ENCODE measurements around the gene LDLRAD4.

DNA sequence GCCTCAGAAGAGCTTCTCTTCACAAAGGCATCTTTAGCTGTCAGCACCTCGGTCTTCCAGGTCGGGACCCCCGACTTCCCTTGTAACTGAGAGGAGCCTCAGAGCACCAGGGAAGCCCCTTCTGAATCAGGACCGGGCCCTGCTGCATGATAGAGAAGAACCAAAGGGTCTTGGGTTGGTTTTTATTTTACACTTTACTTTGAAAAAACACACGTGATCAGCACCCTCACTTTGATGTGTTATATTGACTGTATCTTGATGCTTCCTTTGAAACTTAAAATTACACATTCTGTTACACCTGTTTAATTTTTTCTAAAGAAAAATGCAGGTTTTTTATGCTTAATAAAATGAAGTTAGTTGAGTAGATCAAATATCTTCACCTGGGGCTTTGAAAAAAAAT is 305.5 kb downstream of the LDLRAD4 start:
- TF ChIP-seq, protein P1, sequence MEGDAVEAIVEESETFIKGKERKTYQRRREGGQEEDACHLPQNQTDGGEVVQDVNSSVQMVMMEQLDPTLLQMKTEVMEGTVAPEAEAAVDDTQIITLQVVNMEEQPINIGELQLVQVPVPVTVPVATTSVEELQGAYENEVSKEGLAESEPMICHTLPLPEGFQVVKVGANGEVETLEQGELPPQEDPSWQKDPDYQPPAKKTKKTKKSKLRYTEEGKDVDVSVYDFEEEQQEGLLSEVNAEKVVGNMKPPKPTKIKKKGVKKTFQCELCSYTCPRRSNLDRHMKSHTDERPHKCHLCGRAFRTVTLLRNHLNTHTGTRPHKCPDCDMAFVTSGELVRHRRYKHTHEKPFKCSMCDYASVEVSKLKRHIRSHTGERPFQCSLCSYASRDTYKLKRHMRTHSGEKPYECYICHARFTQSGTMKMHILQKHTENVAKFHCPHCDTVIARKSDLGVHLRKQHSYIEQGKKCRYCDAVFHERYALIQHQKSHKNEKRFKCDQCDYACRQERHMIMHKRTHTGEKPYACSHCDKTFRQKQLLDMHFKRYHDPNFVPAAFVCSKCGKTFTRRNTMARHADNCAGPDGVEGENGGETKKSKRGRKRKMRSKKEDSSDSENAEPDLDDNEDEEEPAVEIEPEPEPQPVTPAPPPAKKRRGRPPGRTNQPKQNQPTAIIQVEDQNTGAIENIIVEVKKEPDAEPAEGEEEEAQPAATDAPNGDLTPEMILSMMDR (IDR thresholded peaks at IDR 0.05), result no peak
- TF ChIP-seq FOXM1 (IDR thresholded peaks at IDR 0.05; ENCODE audit: low read depth) (no peak), POLR2AphosphoS5 (IDR thresholded peaks at IDR 0.05; ENCODE audit: low read depth, low read length) (no peak), MXI1 (IDR thresholded peaks at IDR 0.05; ENCODE audit: low read depth, low read length) (no peak), YY1 (IDR thresholded peaks at IDR 0.05; ENCODE audit: low read depth) (no peak), SMC3 (IDR thresholded peaks at IDR 0.05; ENCODE audit: low read depth, low read length) (no peak), CHD2 (IDR thresholded peaks at IDR 0.05; ENCODE audit: low read length, partially characterized antibody) (no peak), RFX5 (IDR thresholded peaks at IDR 0.05; ENCODE audit: low read length) (no peak), EZH2phosphoT487 (IDR thresholded peaks at IDR 0.05; ENCODE audit: borderline replicate concordance, low read depth) (no peak), EP300 (IDR thresholded peaks at IDR 0.05; ENCODE audit: borderline replicate concordance in 1 of 2, low read depth in 1 of 2, low read length in 1 of 2) (no peak)
- TF ChIP-seq, protein P2, sequence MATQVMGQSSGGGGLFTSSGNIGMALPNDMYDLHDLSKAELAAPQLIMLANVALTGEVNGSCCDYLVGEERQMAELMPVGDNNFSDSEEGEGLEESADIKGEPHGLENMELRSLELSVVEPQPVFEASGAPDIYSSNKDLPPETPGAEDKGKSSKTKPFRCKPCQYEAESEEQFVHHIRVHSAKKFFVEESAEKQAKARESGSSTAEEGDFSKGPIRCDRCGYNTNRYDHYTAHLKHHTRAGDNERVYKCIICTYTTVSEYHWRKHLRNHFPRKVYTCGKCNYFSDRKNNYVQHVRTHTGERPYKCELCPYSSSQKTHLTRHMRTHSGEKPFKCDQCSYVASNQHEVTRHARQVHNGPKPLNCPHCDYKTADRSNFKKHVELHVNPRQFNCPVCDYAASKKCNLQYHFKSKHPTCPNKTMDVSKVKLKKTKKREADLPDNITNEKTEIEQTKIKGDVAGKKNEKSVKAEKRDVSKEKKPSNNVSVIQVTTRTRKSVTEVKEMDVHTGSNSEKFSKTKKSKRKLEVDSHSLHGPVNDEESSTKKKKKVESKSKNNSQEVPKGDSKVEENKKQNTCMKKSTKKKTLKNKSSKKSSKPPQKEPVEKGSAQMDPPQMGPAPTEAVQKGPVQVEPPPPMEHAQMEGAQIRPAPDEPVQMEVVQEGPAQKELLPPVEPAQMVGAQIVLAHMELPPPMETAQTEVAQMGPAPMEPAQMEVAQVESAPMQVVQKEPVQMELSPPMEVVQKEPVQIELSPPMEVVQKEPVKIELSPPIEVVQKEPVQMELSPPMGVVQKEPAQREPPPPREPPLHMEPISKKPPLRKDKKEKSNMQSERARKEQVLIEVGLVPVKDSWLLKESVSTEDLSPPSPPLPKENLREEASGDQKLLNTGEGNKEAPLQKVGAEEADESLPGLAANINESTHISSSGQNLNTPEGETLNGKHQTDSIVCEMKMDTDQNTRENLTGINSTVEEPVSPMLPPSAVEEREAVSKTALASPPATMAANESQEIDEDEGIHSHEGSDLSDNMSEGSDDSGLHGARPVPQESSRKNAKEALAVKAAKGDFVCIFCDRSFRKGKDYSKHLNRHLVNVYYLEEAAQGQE (IDR thresholded peaks at IDR 0.05; ENCODE audit: low read depth, low read length), result no peak

All from SK-N-SH (cell line).